ENCODE results near the gene CHST1. TPM values are rescaled to one million over a fixed set of nuclear protein-coding genes. Genes with fewer than 3 reads are reported as not detected.

CHST1 gene
- total and polyA plus RNA-seq, 2 experiments from 2014 or later: 0.84 to 2.7 TPM

GRCh38 chr11:45609902-45610301, 55.5 kb downstream of the CHST1 start:
- Histone ChIP-seq H3K27me3 (ENCODE audit: insufficient read depth) (no peaks in the 10 kb centered on the region), H3K36me3 (ENCODE audit: insufficient read depth) (no peaks in the 10 kb centered on the region), H2AFZ (no peak overlapping the region), H3K4me2 (no peak overlapping the region), H3K27ac (ENCODE audit: low read depth) (no peak overlapping the region), H3K79me2 (replicated peaks; ENCODE audit: insufficient read depth) (no peaks in the 10 kb centered on the region), H4K20me1 (replicated peaks; ENCODE audit: insufficient read depth) (no peaks in the 10 kb centered on the region), H3K4me1 (ENCODE audit: insufficient read depth) (peaks cover 9% of the 10 kb centered on the region), H3K4me3 (no peak overlapping the region), H3F3A (replicated peaks; ENCODE audit: low read depth) (no peaks in the 10 kb centered on the region), H3K9me2 (ENCODE audit: insufficient read depth) (0 out of 2 replicates have a peak, but pooled peaks cover 4% of the 10 kb centered on the region)
- H3K9me3 Mint-ChIP-seq: no peaks in the 10 kb centered on the region
- no peak overlapping the region for H3K27ac Mint-ChIP-seq
- TF ChIP-seq NANOG (IDR thresholded peaks at IDR 0.05; ENCODE audit: borderline replicate concordance) (no peak), CTCF (conservative IDR thresholded peaks at IDR 0.05; ENCODE audit: low read depth in 2 of 2) (no peak), JUNB (IDR thresholded peaks at IDR 0.05; ENCODE audit: unreplicated experiment) (no peak)
- DNase-seq (ENCODE audit: low spot score): no peak
- no peaks in the 10 kb centered on the region for H3K36me3 Mint-ChIP-seq (ENCODE audit: low read depth)
- no peak overlapping the region for H3K4me3 Mint-ChIP-seq
- peaks cover 15% of the 10 kb centered on the region for H3K4me1 Mint-ChIP-seq
- ATAC-seq: no peak
- H3K27me3 Mint-ChIP-seq (ENCODE audit: insufficient read depth, low read depth, poor library complexity): peaks cover 5% of the 10 kb centered on the region

DNA sequence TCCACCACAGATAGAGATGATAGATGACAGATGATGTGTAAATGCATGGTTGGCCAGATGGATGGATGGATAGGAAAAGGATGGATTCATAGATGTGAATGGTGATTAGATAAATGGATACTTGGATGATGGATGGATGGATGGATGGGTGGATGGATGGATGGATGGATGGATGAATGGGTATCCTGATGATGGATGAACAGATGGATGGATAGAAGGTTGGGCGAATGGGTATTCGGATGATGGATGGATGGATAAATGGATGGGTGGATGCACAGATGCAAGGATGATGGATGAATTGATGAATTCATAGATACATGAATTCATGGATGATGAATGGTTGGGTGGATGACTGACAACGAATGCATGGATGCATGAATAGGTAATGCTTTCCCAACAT, 56.1 kb downstream of the CHST1 start:
- DNase-seq (ENCODE audit: low spot score) (no peak), ATAC-seq (no peak)
- no peak overlapping the region for H3K4me3 ChIP-seq
- H3K36me3 Mint-ChIP-seq (ENCODE audit: low read depth): no peaks in the 10 kb centered on the region
- H3K9me3 Mint-ChIP-seq: no peaks in the 10 kb centered on the region
- H3F3A ChIP-seq (replicated peaks; ENCODE audit: low read depth): no peaks in the 10 kb centered on the region
- no peaks in the 10 kb centered on the region for H3K36me3 ChIP-seq (ENCODE audit: insufficient read depth)
- H3K4me2 ChIP-seq: no peak overlapping the region
- no peaks in the 10 kb centered on the region for H3K79me2 ChIP-seq (replicated peaks; ENCODE audit: insufficient read depth)
- peaks cover 5% of the 10 kb centered on the region for H3K27me3 Mint-ChIP-seq (ENCODE audit: insufficient read depth, low read depth, poor library complexity)
- no peak overlapping the region for H3K27ac ChIP-seq (ENCODE audit: low read depth)
- H3K27me3 ChIP-seq (ENCODE audit: insufficient read depth): no peaks in the 10 kb centered on the region
- no peak overlapping the region for H3K4me3 Mint-ChIP-seq
- H3K4me1 ChIP-seq (ENCODE audit: insufficient read depth): peaks cover 9% of the 10 kb centered on the region
- H3K27ac Mint-ChIP-seq: no peak overlapping the region
- peaks cover 15% of the 10 kb centered on the region for H3K4me1 Mint-ChIP-seq
- H2AFZ ChIP-seq: no peak overlapping the region
- no peaks in the 10 kb centered on the region for H4K20me1 ChIP-seq (replicated peaks; ENCODE audit: insufficient read depth)
- H3K9me2 ChIP-seq (ENCODE audit: insufficient read depth): 0 out of 2 replicates have a peak, but pooled peaks cover 4% of the 10 kb centered on the region
- TF ChIP-seq ZNF462 (CRISPR knock-in tag; IDR thresholded peaks at IDR 0.05): no peak
- TF ChIP-seq ZNF331 (CRISPR knock-in tag; IDR thresholded peaks at IDR 0.05; ENCODE audit: low read depth): no peak
- TF ChIP-seq CTCF (conservative IDR thresholded peaks at IDR 0.05; ENCODE audit: low read depth in 2 of 2): no peak
- TF ChIP-seq EZH2phosphoT487 (IDR thresholded peaks at IDR 0.05; ENCODE audit: unreplicated experiment): no peak
- TF ChIP-seq STAT1 (IDR thresholded peaks at IDR 0.05; ENCODE audit: unreplicated experiment): no peak
- no peak for TF ChIP-seq REST (IDR thresholded peaks at IDR 0.05; ENCODE audit: unreplicated experiment)
- no peak for TF ChIP-seq JUNB (IDR thresholded peaks at IDR 0.05; ENCODE audit: unreplicated experiment)

Data from GM23338 (cell line).